Measurements from ENCODE around the gene INAFM2. TPM values are rescaled to one million over a fixed set of nuclear protein-coding genes. Genes with fewer than 3 reads are reported as not detected.

The INAFM2 gene
- total and polyA plus RNA-seq, 9 of the 15 experiments (the other 6 are each of a cell fraction or from before 2014, with no cell fraction given), result 11.8 to 43.1 (median 27.2) TPM

DNA sequence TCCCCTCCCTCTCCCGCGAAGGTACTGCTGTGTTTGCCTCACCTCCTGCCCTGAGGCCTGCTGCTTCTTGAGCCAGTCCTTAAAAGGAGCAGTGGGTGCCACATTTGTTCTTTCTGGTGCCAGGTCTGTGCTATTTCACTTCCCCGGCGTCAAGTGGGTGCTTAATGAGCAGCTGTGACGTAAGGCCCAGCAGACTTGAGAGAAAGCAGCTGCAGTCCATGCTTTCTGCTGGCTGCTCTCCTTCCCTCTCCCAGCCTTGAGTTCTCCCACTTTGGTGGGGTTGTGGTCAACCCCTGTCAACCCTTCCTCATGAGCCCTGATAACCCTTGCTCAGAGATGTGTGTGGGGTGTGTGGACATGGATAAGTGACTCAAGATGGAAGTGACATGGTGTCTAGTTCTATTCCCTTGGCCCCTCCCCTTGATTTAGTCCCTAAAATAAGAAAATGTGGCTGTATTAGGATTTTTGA, 6.9 kb downstream of the INAFM2 start (continued):
- TF ChIP-seq MEIS2 (IDR thresholded peaks at IDR 0.05; ENCODE audit: partially characterized antibody), result peak; percentile 83
- no peak for TF ChIP-seq CBX2 (IDR thresholded peaks at IDR 0.05; ENCODE audit: insufficient read depth, low read length, poor library complexity, severe bottlenecking)
- TF ChIP-seq BMI1 (IDR thresholded peaks at IDR 0.05; ENCODE audit: low read length), result no peak
- TF ChIP-seq HSF4 (CRISPR knock-in tag; IDR thresholded peaks at IDR 0.05; ENCODE audit: borderline replicate concordance), result no peak
- TF ChIP-seq, protein P1, sequence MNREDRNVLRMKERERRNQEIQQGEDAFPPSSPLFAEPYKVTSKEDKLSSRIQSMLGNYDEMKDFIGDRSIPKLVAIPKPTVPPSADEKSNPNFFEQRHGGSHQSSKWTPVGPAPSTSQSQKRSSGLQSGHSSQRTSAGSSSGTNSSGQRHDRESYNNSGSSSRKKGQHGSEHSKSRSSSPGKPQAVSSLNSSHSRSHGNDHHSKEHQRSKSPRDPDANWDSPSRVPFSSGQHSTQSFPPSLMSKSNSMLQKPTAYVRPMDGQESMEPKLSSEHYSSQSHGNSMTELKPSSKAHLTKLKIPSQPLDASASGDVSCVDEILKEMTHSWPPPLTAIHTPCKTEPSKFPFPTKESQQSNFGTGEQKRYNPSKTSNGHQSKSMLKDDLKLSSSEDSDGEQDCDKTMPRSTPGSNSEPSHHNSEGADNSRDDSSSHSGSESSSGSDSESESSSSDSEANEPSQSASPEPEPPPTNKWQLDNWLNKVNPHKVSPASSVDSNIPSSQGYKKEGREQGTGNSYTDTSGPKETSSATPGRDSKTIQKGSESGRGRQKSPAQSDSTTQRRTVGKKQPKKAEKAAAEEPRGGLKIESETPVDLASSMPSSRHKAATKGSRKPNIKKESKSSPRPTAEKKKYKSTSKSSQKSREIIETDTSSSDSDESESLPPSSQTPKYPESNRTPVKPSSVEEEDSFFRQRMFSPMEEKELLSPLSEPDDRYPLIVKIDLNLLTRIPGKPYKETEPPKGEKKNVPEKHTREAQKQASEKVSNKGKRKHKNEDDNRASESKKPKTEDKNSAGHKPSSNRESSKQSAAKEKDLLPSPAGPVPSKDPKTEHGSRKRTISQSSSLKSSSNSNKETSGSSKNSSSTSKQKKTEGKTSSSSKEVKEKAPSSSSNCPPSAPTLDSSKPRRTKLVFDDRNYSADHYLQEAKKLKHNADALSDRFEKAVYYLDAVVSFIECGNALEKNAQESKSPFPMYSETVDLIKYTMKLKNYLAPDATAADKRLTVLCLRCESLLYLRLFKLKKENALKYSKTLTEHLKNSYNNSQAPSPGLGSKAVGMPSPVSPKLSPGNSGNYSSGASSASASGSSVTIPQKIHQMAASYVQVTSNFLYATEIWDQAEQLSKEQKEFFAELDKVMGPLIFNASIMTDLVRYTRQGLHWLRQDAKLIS (CRISPR knock-in tag; IDR thresholded peaks at IDR 0.05), result no peak
- no peak for TF ChIP-seq CHD2 (IDR thresholded peaks at IDR 0.05; ENCODE audit: low read depth, low read length)
- 0 out of 2 replicates have a peak, but pooled peaks have one; percentile 39 for TF ChIP-seq HDAC2 (IDR thresholded peaks at IDR 0.05)
- no peak for TF ChIP-seq NFATC3 (IDR thresholded peaks at IDR 0.05)
- no peak for TF ChIP-seq U2AF2 (optimal IDR thresholded peaks at IDR 0.05; ENCODE audit: low read depth, low read length)
- no peak for TF ChIP-seq ETS2 (tag; IDR thresholded peaks at IDR 0.05; ENCODE audit: borderline replicate concordance, poor library complexity, severe bottlenecking)
- no peak for TF ChIP-seq NELFE (IDR thresholded peaks at IDR 0.05; ENCODE audit: insufficient read depth, insufficient read length)
- TF ChIP-seq ZEB2 (IDR thresholded peaks at IDR 0.05), result no peak
- no peak for TF ChIP-seq ZNF668 (CRISPR knock-in tag; IDR thresholded peaks at IDR 0.05)
- no peak for TF ChIP-seq ZNF232 (CRISPR knock-in tag; IDR thresholded peaks at IDR 0.05)
- TF ChIP-seq, protein P2, sequence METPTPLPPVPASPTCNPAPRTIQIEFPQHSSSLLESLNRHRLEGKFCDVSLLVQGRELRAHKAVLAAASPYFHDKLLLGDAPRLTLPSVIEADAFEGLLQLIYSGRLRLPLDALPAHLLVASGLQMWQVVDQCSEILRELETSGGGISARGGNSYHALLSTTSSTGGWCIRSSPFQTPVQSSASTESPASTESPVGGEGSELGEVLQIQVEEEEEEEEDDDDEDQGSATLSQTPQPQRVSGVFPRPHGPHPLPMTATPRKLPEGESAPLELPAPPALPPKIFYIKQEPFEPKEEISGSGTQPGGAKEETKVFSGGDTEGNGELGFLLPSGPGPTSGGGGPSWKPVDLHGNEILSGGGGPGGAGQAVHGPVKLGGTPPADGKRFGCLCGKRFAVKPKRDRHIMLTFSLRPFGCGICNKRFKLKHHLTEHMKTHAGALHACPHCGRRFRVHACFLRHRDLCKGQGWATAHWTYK (CRISPR knock-in tag; IDR thresholded peaks at IDR 0.05), result no peak
- TF ChIP-seq RCOR1 (IDR thresholded peaks at IDR 0.05; ENCODE audit: borderline replicate concordance in 1 of 2, low read depth in 2 of 2, low read length in 2 of 2), result peak in 1 of 2 experiments; percentile 70; a peak in 2 of 4 replicates
- TF ChIP-seq CCAR2 (IDR thresholded peaks at IDR 0.05; ENCODE audit: low read depth, low read length), result no peak
- TF ChIP-seq ZNF696 (CRISPR knock-in tag; conservative IDR thresholded peaks at IDR 0.05), result no peak
- TF ChIP-seq ZNF583 (CRISPR knock-in tag; IDR thresholded peaks at IDR 0.05), result no peak
- peak; percentile 60 for TF ChIP-seq KAT7 (CRISPR knock-in tag; IDR thresholded peaks at IDR 0.05; ENCODE audit: borderline replicate concordance)
- TF ChIP-seq L3MBTL2 (IDR thresholded peaks at IDR 0.05), result peak; percentile 86
- TF ChIP-seq ZNF79 (CRISPR knock-in tag; IDR thresholded peaks at IDR 0.05; ENCODE audit: low read depth), result no peak
- no peak for TF ChIP-seq EP400 (IDR thresholded peaks at IDR 0.05)
- TF ChIP-seq, protein P3, sequence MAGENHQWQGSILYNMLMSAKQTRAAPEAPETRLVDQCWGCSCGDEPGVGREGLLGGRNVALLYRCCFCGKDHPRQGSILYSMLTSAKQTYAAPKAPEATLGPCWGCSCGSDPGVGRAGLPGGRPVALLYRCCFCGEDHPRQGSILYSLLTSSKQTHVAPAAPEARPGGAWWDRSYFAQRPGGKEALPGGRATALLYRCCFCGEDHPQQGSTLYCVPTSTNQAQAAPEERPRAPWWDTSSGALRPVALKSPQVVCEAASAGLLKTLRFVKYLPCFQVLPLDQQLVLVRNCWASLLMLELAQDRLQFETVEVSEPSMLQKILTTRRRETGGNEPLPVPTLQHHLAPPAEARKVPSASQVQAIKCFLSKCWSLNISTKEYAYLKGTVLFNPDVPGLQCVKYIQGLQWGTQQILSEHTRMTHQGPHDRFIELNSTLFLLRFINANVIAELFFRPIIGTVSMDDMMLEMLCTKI (IDR thresholded peaks at IDR 0.05; ENCODE audit: partially characterized antibody), result no peak

All from K562 (cell line).